Putamen (tissue), 1 donor: ENCODE measurements around the gene CD46.

Experiments used
- DNase-seq: peaks from one replicate; pipeline ENCODE4 v3.0.0-alpha.2; 2016; ENCODE audit warnings: low spot score

CD46 gene

GRCh38 chr1:207814469-207814868, 62.6 kb downstream of the CD46 start:
- no peak for DNase-seq

- no peak for DNase-seq
These were observed 63.6 kb downstream of the CD46 start for GRCh38 chr1:207815466-207815865.

- DNase-seq: no peak
These were observed 64.0 kb downstream of the CD46 start for GRCh38 chr1:207815913-207816291.

- DNase-seq: no peak
These were observed 65.3 kb downstream of the CD46 start for GRCh38 chr1:207817166-207817565.

- DNase-seq: no peak
These were observed 66.2 kb downstream of the CD46 start for GRCh38 chr1:207817778-207818751.

- DNase-seq: no peak
These were observed 67.2 kb downstream of the CD46 start for GRCh38 chr1:207818971-207819451.

GRCh38 chr1:207820568-207821463, 69.0 kb downstream of the CD46 start:
- no peak for DNase-seq

GRCh38 chr1:207821464-207822045, 69.7 kb downstream of the CD46 start:
- no peak for DNase-seq

- no peak for DNase-seq
These were observed 70.3 kb downstream of the CD46 start for GRCh38 chr1:207822124-207822601.

- peak; percentile 97 for DNase-seq
These were observed 71.0 kb downstream of the CD46 start for GRCh38 chr1:207822602-207823451.

- no peak for DNase-seq
These were observed 71.7 kb downstream of the CD46 start for GRCh38 chr1:207823531-207823879.

GRCh38 chr1:207823880-207824566, 72.2 kb downstream of the CD46 start:
- peak; percentile 96 for DNase-seq

GRCh38 chr1:207824691-207825408, 73.0 kb downstream of the CD46 start:
- no peak for DNase-seq

- DNase-seq: no peak
These were observed 73.5 kb downstream of the CD46 start for GRCh38 chr1:207825409-207825695.

GRCh38 chr1:207825719-207826556, 74.1 kb downstream of the CD46 start:
- peak; percentile 79 for DNase-seq

GRCh38 chr1:207826557-207827487, 75.0 kb downstream of the CD46 start:
- no peak for DNase-seq

- DNase-seq: no peak
These were observed 75.6 kb downstream of the CD46 start for GRCh38 chr1:207827488-207827830.

GRCh38 chr1:207828046-207828445, 76.2 kb downstream of the CD46 start:
- no peak for DNase-seq
